Liver (tissue), 9 donors: Measurements from ENCODE around the gene SYNJ2. TPM values are rescaled to one million over a fixed set of nuclear protein-coding genes. Genes with fewer than 3 reads are reported as not detected.

Experiments
- DNase-seq: peaks from one replicate; pipeline ENCODE4 v3.0.0-alpha.2; 2017; ENCODE audit warnings: low spot score
- H3K27ac ChIP-seq, 2 donors: one replicate each; pipeline ENCODE4 v1.7.0; 2013; ENCODE audit warnings: inconsistent platforms in 2 of 2, low read length in 2 of 2, control low read depth in 1 of 2, low read depth in 1 of 2, mild to moderate bottlenecking in 1 of 2
- H3K27me3 ChIP-seq, 4 donors: one replicate each; pipeline versions ENCODE4 v1.6.1 to v1.7.0; 2013; ENCODE audit warnings: low read length in 3 of 4, inconsistent platforms in 1 of 4, mild to moderate bottlenecking in 1 of 4, moderate library complexity in 1 of 4; ENCODE audit not compliant: control insufficient read depth in 4 of 4, insufficient read depth in 4 of 4
- H3K36me3 ChIP-seq, 4 donors: one replicate each; pipeline versions ENCODE4 v1.6.1 to v1.7.0; 2013; ENCODE audit warnings: low read length in 3 of 4, mild to moderate bottlenecking in 3 of 4, low read depth in 1 of 4, moderate library complexity in 1 of 4; ENCODE audit not compliant: control insufficient read depth in 4 of 4, insufficient read depth in 3 of 4
- H3K4me1 ChIP-seq, 4 donors: one replicate each; pipeline versions ENCODE4 v1.6.1 to v1.7.0; 2013; ENCODE audit warnings: low read length in 3 of 4, mild to moderate bottlenecking in 3 of 4, moderate library complexity in 1 of 4; ENCODE audit not compliant: control insufficient read depth in 4 of 4, insufficient read depth in 4 of 4
- H3K4me3 ChIP-seq, 3 donors: one replicate each; pipeline versions ENCODE4 v1.6.1 to v1.7.0; 2013; ENCODE audit warnings: low read length in 3 of 3, control low read depth in 1 of 3, low read depth in 1 of 3, mild to moderate bottlenecking in 1 of 3
- H3K9ac ChIP-seq, 2 donors: one replicate each; pipeline ENCODE4 v1.7.0; 2013; ENCODE audit warnings: low read length in 2 of 2, mild to moderate bottlenecking in 2 of 2, moderate library complexity in 2 of 2, control low read depth in 1 of 2, low read depth in 1 of 2
- H3K9me3 ChIP-seq, 4 donors: one replicate each; pipeline versions ENCODE4 v1.6.1 to v1.7.0; 2013; ENCODE audit warnings: low read length in 3 of 4; ENCODE audit not compliant: control insufficient read depth in 4 of 4
- ATF3 ChIP-seq: IDR thresholded peaks from 2 replicates; pipeline ENCODE4 v1.6.1; 2016; ENCODE audit warnings: antibody characterized with exemption
- CTCF ChIP-seq: fragments of 150-350 bp; IDR thresholded peaks from 2 replicates; pipeline ENCODE4 v1.5.1; 2017; ENCODE audit warnings: improper control_type of control experiment, low read depth, low read length; ENCODE audit not compliant: missing input control
- FOXA2 ChIP-seq: IDR thresholded peaks from 2 replicates; pipeline ENCODE4 v1.6.1; 2016; ENCODE audit warnings: antibody characterized with exemption
- GABPA ChIP-seq, 2 donors: IDR thresholded peaks in 1 of 2; conservative IDR thresholded peaks in 1 of 2; 2 replicates each; pipeline ENCODE4 v1.6.1; 2016; ENCODE audit warnings: antibody characterized with exemption in 2 of 2, mild to moderate bottlenecking in 1 of 2, moderate library complexity in 1 of 2
- HNF4A ChIP-seq, 2 donors: conservative IDR thresholded peaks; 2 replicates each; pipeline ENCODE4 v1.6.1; 2016; ENCODE audit warnings: antibody characterized with exemption in 2 of 2, mild to moderate bottlenecking in 2 of 2
- HNF4G ChIP-seq: IDR thresholded peaks from 2 replicates; pipeline ENCODE4 v1.6.1; 2016; ENCODE audit warnings: antibody characterized with exemption
- NR2F2 ChIP-seq: IDR thresholded peaks from 2 replicates; pipeline ENCODE4 v1.6.1; 2016; ENCODE audit warnings: antibody characterized with exemption
- RAD21 ChIP-seq, 2 donors: IDR thresholded peaks; 2 replicates each; pipeline ENCODE4 v1.6.1; 2016; ENCODE audit warnings: antibody characterized with exemption in 2 of 2, mild to moderate bottlenecking in 2 of 2
- REST ChIP-seq: IDR thresholded peaks from 2 replicates; pipeline ENCODE4 v1.6.1; 2016; ENCODE audit warnings: antibody characterized with exemption, mild to moderate bottlenecking
- RXRA ChIP-seq, 2 donors: IDR thresholded peaks; 2 replicates each; pipeline ENCODE4 v1.6.1; 2017 to 2018; ENCODE audit warnings: antibody characterized with exemption in 2 of 2, mild to moderate bottlenecking in 1 of 2
- SP1 ChIP-seq: IDR thresholded peaks from 2 replicates; pipeline ENCODE4 v1.6.1; 2018; ENCODE audit warnings: antibody characterized with exemption, mild to moderate bottlenecking
- TAF1 ChIP-seq: conservative IDR thresholded peaks from 2 replicates; pipeline ENCODE4 v1.6.1; 2016; ENCODE audit warnings: antibody characterized with exemption, mild to moderate bottlenecking
- YY1 ChIP-seq: IDR thresholded peaks from 2 replicates; pipeline ENCODE4 v1.6.1; 2016; ENCODE audit warnings: antibody characterized with exemption, mild to moderate bottlenecking
- ZBTB33 ChIP-seq: IDR thresholded peaks from 2 replicates; pipeline ENCODE4 v1.6.1; 2016; ENCODE audit warnings: antibody characterized with exemption
- WGBS: extraction: QIAGEN DNeasy Blood & Tissue Kit; methylation state at CpG from one replicate; pipeline ENCODE4 v1.1.7; 2013; 5-methylcytosine and 5-hydroxymethylcytosine counted together
- polyA plus RNA-seq, 2 donors: library from polyadenylated mRNA; stranded (reverse) in 1 of 2; unstranded in 1 of 2; fragments of 200-250 nt in 1 of 2; fragments of >200 nt in 1 of 2; fragmentation: Nextera tagmentation in 1 of 2; extraction: Ambion mirVana in 1 of 2; gene quantifications; one replicate each; pipeline versions ENCODE4 v1.2.1 to v1.2.3, GENCODE V29; 2013 to 2015
- total RNA-seq, 2 donors: library from RNA; depleted of rRNA; stranded (reverse); fragments of >200 nt; gene quantifications; one replicate each; pipeline ENCODE4 v1.2.3, GENCODE V29; 2014
- donor health status: healthy.
- donor health status: healthy.
- donor health status: healthy.
- donor health status: healthy.
- donor health status: healthy.

Gene SYNJ2
- total and polyA plus RNA-seq, 4 donors, result 2.4 to 8.9 (median 3.2) TPM

GRCh38 chr6:158017621-158018040 is 36.0 kb downstream of the SYNJ2 start:
- H3K27me3 ChIP-seq, result no peaks in the 10 kb centered on the region
- H3K4me3 ChIP-seq, result no peak overlapping the region
- no peak overlapping the region for H3K9ac ChIP-seq
- peaks cover 0 to 6% (median under 1%) of the 10 kb centered on the region in 4 donors for H3K4me1 ChIP-seq
- 85% methylated on average over 13 of the region's 13 CpGs for WGBS
- peaks cover 0 to 2% (median 0%) of the 10 kb centered on the region in 4 donors for H3K9me3 ChIP-seq
- peaks cover 0 to 8% (median 0%) of the 10 kb centered on the region in 4 donors for H3K36me3 ChIP-seq
- H3K27ac ChIP-seq, result no peak overlapping the region
- no peak for TF ChIP-seq REST
- TF ChIP-seq ZBTB33, result no peak
- TF ChIP-seq TAF1, result no peak
- TF ChIP-seq HNF4A (conservative IDR thresholded peaks at IDR 0.05), result no peak
- no peak for TF ChIP-seq CTCF
- no peak for DNase-seq

GRCh38 chr6:158018041-158018771 is 36.5 kb downstream of the SYNJ2 start:
- H3K9ac ChIP-seq, result no peak overlapping the region
- no peak for DNase-seq
- TF ChIP-seq RXRA (IDR thresholded peaks at IDR 0.05) (no peak), REST (no peak), YY1 (no peak), CTCF (no peak), SP1 (no peak), ZBTB33 (no peak), ATF3 (no peak), HNF4G (no peak), RAD21 (IDR thresholded peaks at IDR 0.05) (no peak), GABPA (IDR thresholded peaks at IDR 0.05 in 1 of 2, conservative IDR thresholded peaks at IDR 0.05 in 1 of 2) (no peak), FOXA2 (no peak), NR2F2 (no peak), HNF4A (conservative IDR thresholded peaks at IDR 0.05) (no peak)

More at GRCh38 chr6:158018041-158018771, 36.5 kb downstream of the SYNJ2 start:
- WGBS, result 81% methylated on average over 19 of the region's 19 CpGs
- Histone ChIP-seq H3K9me3 (peaks cover 0 to 2% (median 0%) of the 10 kb centered on the region in 4 donors), H3K27me3 (no peaks in the 10 kb centered on the region), H3K36me3 (peaks cover 0 to 8% (median 0%) of the 10 kb centered on the region in 4 donors), H3K4me1 (peaks cover 0 to 6% (median under 1%) of the 10 kb centered on the region in 4 donors), H3K4me3 (no peak overlapping the region), H3K27ac (no peak overlapping the region)
